NCI-H524 treated with DMSO at 0.1 percent for 48 hours (cell line): Measurements from ENCODE around the gene FOXD3.
"Not testable (repeated sequence)": the region's sequence is repeated elsewhere in the genome, so short reads cannot be mapped to it uniquely, and the experiment has no call there.

Experiments used
- DNase-seq: peaks from one replicate; lab custom pipeline; 2025; lab: John Stamatoyannopoulos, UW

The FOXD3 gene

DNA sequence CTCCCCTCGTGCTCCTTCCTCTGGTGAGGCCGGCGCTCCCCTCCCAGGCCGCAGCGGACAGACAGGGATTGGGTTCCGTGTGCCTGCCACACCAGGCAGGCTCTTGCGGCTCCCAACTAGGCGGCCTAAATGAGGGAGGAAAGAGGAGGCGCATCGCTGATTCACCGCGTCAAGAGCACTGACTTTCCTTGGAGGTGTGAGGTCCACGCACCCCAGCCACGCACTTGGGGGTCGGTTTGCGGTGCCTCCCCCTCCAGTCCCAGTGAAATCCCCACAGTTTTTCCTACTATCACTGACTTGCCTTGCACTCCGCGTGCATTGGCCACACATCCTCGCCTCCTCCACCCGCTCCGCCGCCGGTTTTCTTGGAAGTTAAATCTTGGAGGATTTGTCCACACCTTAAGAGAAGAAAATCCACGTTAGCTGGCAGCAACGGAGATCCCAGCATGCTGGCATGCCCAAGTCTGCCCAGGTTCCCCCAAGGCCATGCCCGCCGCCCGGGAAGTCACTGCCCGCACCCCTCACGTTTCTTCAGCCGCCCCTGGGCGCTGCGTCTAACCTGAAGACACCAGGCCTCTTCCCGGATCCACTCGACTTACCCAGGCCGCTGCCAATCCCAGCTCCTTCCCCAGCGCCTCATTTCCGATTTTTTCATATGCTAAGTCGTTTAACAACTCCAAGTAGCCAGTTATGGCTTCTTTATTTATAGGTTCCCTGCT, 1.1 kb upstream of the FOXD3 start:
- DNase-seq = no peak

DNA sequence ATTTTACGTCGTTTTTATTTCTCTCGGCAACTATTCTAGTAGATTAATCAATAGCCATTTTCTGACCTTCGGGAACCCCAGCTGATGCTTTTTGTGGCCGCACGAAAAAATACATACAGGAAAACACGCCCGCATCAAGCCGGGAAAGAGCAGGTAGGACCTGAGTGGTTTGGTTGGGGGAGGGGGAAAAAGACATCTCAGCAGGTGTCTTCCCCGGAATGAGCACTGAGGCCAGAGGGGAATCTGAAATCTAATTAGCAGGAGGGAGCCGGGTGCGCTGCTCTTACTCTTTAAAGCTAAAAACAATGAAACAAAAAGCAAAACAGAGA, 618 bp upstream of the FOXD3 start:
- DNase-seq = no peak

- no peak for DNase-seq
These were observed 837 bp downstream of the FOXD3 start for GRCh38 chr1:63322944-63323864.

DNA sequence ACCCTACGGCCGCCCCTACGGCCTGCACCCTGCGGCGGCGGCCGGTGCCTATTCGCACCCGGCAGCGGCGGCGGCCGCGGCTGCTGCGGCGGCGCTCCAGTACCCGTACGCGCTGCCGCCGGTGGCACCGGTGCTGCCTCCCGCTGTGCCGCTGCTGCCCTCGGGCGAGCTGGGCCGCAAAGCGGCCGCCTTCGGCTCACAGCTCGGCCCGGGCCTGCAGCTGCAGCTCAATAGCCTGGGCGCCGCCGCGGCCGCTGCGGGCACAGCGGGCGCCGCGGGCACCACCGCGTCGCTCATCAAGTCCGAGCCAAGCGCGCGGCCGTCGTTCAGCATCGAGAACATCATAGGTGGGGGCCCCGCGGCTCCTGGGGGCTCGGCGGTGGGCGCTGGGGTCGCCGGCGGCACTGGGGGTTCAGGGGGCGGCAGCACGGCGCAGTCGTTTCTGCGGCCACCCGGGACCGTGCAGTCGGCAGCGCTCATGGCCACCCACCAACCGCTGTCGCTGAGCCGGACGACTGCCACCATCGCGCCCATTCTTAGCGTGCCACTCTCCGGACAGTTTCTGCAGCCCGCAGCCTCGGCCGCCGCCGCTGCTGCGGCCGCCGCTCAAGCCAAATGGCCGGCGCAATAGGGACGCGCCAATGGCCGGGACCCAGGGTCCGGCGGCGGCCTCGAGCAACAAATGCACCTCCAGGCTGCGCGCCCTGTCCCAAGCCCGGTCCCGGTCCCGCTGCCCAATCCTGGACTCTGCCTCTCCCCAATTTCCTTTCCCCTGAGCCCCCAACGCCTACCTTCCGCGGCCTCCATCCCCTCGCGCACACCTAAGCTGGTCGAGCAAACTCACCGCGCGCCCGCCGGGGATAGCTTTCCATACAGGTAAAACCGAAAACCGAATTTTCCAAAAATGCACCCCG, 1.8 kb downstream of the FOXD3 start:
- no peak for DNase-seq

GRCh38 chr1:63324779-63325119, 2.4 kb downstream of the FOXD3 start:
- DNase-seq = no peak

GRCh38 chr1:63325279-63325985, 3.1 kb downstream of the FOXD3 start:
- DNase-seq = no peak

DNA sequence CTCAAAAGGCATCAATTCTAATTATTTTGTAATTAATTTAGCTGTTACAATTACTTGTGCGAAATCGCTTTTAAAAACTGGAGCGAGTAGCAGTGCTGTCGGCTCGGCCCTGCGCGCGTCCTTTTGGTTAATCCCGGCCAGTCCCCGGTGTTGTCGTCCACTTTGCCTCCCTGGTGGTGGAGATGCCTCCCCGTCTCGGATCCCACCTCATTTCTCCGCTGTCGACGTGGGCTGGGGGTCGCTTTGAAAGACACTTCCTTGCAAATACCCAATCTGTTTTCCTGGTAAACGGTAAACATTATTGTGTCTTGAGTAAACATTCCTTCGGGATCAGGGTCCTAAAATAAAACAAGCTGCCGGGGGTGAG, 3.7 kb downstream of the FOXD3 start:
- no peak for DNase-seq

DNA sequence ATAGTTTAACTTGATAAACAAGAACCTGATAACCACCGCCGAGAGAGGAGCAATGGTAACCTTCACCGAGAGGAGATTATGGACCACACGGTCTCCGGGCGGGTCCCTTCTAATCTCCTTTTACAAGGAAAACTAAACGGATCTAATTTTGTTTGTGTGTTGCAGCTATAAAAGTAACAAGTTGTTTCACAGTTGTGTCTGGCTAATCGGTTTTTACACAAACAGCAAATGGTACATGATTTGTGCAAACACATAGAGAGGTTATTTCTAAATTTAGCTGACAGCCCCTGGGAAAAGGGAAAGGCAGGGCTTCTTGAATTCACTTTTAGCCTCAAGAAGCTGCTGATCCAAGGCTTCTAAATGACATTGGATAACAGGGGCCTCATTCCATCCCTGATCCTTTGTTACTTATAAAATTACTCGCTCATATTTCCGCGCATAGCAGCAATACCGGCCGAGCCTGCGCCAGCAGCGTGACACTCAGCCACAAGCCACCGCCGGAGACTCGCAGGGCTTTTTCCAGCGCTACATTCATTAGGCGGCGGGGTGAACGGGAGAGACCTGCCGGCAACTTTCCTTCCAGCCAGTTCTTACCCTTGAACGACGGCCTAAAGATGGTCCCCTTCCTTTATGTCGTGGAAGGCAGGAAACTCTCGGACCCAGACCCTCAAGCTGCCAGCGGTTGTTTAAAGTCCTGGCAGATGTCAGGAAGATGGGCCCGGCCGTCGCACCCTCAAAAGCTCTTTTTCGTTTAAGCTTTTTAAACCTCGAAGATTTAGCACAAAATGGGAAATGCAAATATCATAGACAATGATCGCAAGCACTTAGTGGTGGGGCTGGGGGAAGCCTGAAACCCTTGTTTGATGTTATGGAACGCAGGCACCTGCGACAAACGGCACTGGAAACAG, 4.4 kb downstream of the FOXD3 start:
- no peak for DNase-seq

DNA sequence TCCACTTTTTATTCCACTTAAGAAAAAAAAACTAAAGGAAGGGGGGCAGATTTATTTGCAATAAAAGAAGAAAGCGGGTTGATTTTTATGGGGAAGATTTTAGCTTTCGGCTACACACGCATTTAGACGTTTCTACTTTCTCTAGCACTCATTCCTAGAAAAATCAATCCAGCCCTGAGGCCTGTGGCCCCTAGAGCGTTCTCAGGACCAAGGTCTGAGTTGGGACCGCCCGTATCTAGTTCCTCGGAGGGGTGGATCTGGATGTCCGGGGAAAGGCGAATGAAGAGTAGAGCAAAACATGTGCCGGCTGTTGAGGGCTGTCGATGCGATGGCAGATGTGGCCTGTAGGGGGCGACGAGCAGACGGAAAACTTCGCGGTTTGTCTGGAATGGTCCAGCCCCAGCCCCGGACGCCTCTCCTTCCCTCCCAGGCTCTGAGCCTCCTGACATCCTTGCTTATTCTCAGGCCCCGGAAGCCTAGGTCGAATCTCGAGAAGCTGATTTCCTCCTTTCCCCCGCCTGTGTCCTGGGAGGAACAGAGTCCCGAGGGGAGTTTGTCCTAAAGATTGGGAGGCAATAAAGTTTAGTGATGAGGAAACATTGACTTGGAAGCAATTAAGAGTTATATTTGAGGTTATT, 5.2 kb downstream of the FOXD3 start:
- DNase-seq = no peak

DNA sequence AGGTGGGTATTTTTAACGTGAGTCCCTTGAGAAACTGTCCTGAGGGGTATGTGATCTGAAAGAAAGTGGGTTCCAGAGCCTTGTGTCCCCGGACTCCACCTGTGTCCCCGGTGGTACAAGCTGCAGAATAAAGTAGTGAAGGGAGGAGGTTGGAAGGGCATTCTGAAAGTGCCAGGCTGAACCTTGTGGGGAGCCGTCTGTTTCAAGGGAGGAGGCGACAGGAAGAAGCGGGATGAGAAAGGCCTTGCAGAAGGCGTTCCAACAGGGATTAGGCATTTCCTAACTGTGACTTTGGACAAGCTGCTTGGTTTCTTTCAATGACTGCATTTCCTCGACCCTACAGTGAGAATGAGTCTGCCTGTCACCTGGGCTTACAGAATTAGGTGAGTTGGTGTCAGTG, 5.8 kb downstream of the FOXD3 start:
- DNase-seq = no peak

- DNase-seq = no peak
These were observed 6.4 kb downstream of the FOXD3 start for GRCh38 chr1:63328781-63329180.

- no peak for DNase-seq
These were observed 7.4 kb downstream of the FOXD3 start for GRCh38 chr1:63329621-63330330.

DNA sequence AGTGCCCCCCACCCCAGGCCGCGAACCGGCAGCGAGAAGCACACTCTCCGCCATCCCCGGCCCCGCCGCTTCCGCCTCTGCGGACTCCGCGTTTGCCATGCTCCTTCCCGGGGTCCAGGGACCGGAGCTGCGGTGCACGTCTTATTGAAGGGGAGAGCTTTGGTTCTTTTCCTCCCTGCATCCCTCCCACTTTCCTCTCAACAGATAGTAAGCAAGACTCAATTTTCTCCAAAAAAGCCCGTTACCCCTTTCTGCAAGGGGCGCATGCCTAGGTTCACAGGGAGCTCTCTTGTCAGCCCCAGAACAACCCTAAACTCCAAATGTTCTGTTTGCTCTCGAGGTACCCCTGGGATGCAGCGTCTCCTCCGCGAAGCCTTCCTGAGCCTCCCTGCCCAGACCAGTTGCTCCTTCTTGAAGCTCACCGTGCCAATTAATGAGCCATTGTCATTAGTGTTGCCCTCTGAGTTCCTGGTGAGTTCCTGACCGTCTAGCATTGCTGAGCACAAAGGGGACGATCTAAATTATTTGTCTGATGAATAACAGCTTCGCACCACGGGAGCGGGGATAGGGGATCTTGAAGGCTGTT, 8.1 kb downstream of the FOXD3 start:
- DNase-seq = no peak

- DNase-seq = no peak
These were observed 20.0 kb downstream of the FOXD3 start for GRCh38 chr1:63342402-63342801.

DNA sequence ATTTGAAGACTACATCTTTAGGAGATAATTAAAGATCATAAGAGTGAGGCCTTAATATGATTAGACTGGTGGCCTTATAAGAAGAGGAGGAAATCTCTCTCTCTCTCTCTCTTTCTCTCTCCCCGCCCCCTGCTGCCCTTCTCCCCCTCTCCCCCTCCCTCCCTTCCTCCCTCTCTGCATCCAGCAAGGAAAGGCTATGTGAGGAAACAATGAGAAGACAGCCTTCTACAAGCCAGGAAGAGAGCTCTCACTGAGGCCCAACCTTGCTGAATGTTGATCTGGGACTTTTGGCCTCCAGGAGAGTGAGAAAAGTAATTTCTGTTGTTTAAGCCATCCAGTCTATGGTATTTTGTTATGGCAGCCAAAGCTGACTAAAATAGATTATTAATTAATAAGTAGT, 21.6 kb downstream of the FOXD3 start:
- no peak for DNase-seq

GRCh38 chr1:63350320-63350719, 28.0 kb downstream of the FOXD3 start:
- DNase-seq = no peak

DNA sequence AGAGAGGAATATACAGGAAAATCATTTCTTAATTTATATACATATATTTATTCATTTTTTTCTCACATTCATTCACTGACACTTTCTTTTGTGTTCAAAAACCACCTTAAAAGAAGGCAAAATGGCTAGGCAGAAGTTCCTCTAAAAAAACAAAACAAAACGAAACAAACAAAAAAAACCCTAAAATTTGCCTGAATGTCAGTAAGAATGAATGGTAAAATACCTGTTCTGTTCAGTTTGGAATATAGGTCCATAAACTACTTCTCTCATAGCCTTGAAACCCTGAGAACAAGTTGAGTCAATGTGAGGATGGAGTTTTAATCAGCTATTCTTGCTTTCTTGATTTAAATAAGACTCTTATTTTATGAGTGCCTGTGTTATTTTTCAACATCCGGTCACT, 30.4 kb downstream of the FOXD3 start:
- DNase-seq = no peak

- DNase-seq = not testable (repeated sequence)
These were observed 33.9 kb downstream of the FOXD3 start for GRCh38 chr1:63356234-63356633.

- DNase-seq = no peak
These were observed 37.2 kb downstream of the FOXD3 start for GRCh38 chr1:63359561-63359960.
